ENCODE data around the gene FITM2.
"Not testable (repeated sequence)": the region's sequence is repeated elsewhere in the genome, so short reads cannot be mapped to it uniquely, and the experiment has no call there.

FITM2 gene, protein sequence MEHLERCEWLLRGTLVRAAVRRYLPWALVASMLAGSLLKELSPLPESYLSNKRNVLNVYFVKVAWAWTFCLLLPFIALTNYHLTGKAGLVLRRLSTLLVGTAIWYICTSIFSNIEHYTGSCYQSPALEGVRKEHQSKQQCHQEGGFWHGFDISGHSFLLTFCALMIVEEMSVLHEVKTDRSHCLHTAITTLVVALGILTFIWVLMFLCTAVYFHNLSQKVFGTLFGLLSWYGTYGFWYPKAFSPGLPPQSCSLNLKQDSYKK

DNA sequence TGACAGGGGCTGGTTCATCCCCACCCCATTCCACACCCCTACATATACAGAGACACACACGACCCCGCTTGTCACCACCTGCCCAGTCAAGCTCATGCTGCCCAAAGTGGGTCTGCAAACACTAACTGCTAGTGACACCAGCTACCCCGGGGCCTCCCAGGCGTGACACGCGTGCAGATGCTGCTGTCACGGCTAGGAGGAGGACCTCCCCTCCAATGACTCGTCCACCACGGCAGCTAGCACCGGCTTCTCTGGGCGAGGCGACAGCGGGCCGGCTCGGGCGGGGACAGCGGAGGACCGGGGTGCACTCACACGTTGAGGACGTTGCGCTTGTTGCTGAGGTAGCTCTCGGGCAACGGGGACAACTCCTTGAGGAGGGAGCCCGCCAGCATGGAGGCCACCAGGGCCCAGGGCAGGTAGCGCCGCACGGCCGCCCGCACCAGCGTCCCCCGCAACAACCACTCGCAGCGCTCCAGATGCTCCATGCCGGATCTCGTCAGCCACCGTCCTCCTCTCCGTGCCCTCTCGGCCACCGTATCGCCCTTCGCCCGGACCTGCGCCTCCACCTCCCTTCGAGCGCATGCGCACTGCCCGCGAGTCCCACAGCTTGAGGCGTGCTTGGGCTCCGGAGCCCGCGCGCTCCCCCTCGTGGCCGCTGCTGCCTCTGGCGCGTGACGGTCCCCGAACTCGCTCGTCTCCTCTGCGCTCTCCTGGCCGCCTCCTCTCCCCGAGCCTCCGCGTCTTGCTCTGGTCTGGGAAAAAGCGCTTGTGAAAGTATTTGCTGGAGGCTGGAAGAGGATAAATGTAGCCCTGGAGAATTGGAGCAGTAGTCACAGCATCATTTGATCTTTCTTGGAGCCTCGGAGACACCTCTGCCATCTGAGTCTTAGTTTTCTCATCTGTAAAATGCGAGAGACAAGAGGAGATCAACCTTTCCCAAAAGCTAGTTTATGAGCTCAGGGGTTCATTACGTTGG lies at the start of gene FITM2:
TSS of gene FITM2 (minus strand) at position 539 of the 976 bp plus-strand sequence. CDS start at position 485, 54 bp downstream.
- DNase-seq = peak; percentile 97

DNA sequence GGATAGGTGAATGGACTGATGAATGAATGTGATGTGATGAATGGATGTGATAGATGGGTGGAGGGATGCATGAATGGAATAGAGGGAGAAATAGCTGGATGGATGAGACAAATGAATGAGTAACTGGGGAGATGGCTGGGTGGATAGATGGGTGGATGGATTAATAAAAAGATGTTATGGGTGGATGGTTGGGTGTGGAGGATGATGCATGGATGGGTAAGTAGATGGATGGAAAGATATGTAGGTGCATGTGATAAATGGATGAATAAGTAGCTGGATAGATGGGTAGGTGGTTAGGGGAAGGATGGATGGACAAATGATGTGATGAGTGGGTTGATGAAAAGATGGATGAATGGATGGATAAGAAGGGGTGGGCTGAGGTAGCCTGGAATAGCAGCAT lies 49.2 kb upstream of the FITM2 start:
- DNase-seq = no peak

DNA sequence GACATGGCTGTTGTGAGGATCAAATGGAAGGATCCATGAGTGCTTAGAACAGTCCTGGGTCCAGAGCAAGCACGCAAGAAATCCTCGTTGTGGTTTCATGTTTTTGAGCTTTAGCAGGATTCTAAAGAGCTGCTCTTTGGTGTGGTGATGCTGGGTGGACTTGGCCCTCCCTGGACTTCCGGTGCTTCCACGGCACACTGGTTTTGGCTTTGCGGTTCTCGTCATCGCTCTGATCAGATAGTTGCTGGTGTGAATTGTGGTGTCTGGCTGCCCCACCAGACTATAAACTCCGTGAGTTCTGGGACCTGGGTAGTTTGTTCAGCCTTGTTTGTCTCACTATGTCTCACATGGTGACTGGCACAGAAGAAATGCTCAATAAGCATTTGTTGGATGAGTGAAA lies 47.8 kb upstream of the FITM2 start:
- no peak for DNase-seq

DNA sequence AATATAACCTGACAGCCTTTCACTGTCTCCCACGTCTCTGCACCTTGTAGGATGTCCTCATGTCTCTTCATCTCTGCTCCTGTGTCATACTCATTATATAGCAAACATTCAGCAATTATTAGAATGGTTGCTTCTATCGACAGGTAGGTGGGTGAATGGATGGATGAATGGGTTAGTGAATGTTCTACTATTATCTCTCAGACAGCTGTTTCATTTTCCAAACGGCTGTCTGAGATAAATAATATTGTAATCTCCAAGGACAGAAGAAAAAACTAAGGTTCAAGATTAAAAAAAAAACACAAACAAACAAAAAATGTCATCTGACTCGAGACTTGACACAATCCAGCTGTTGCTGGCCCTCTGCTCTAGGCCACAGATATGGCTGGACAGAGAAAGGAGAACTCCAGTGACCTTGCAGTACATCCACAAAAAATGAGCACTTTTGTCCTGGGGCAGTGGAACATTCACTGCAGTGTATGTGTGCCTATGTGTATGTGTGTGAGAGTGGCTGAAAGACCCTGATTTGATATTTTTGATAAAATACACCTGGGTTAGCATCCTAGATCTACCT lies 46.6 kb upstream of the FITM2 start:
- no peak for DNase-seq

DNA sequence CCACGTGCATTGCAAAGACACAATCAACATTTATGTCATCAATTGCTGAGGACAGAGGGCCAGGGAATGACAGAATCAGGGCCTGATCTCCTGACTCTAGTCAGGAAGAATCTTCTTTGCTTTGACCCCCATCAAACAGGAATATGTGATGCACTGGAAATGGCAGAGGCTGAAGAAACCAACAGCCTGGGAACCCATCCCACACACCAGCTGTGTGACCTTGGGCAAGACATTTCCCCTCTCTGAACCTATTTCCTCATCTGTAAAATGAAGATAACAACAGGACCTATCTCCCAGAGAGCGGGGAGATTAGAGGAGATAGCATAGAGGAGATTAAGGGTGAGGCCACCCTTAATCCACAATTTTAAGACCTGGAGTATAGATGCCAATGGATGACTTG lies 46.0 kb upstream of the FITM2 start:
- DNase-seq = no peak

DNA sequence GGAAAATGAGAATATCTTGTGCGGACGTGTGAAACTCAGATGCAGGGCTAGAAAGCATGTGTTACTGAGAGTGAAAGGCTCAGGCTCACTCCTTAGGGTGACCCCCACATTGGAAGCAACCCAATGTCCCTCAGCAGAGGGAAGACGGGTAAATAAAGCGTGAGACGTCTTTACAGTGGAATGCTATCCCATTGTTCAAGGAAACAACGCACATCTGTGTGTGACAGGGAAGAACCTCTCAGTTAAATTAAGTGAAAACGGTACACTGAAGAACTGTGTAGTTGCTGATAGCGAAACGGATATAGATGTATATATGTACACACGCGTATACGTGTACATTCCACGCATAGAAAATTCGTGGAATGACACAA lies 45.3 kb upstream of the FITM2 start:
- no peak for DNase-seq

DNA sequence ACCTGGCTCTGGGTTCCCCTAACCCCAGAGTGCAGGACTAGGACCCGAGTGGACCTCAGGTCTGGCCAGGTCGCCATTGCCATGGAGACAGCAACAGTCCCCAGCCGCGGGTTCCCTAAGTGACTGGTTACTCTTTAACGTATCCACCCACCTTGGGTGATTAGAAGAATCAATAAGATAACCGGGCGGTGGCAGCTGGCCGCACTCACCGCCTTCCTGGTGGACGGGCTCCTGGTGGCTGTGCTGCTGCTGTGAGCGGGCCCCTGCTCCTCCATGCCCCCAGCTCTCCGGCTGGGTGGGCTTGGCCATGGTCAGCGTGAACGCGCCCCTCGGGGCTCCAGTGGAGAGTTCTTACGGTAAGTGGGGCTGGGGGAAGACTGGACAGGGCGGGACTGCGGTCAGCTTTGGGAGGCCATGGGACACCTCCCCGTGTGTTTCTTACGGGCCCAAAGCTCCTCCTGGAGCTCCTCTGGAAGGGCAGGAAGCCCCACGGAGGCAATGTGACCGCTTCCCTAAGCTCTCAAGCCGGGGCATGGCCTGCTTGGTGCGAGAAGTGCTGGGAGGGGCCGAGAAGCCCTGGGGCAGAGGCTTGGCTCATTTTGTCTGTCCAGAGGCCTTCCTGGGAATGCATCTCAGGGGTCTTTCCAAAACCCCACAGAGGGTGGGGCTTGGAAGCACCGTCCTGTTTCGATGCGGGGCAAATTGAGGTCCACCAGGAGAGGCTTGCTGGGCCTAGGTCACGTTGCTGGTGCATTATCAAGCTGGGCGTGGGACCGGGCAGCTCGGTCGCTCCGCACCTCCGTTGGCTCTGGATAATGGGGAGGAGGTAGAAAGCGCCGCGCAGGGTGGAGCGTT lies 44.7 kb upstream of the FITM2 start, which contains the start of gene HNF4A:
TSS of gene HNF4A (plus strand) at position 202 of the 855 bp plus-strand sequence. CDS start at position 308, 106 bp downstream.
- DNase-seq = no peak

DNA sequence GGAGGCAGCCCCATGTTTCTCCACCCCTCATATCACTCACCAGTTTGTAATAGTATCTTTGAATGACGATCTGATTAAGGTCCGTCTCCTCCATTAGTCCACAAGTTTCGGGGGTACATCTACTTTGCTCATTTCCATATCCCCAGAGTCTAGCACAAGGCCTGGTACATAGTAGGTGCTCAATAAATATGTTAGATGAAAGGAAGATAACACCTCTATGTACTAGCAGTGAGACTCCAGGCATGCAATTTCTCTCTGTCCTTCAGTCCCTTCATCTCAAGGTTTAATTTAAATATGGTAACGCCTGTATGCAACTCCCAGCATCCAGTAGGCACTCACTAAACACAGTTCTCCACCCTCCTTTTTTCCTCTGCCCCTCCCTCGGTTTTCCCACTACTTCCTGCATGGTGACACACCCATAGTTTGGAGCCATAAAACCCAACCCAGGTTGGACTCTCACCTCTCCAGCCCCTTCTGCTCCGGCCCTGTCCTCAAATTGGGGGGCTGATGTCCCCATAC lies 44.0 kb upstream of the FITM2 start:
- DNase-seq = no peak

DNA sequence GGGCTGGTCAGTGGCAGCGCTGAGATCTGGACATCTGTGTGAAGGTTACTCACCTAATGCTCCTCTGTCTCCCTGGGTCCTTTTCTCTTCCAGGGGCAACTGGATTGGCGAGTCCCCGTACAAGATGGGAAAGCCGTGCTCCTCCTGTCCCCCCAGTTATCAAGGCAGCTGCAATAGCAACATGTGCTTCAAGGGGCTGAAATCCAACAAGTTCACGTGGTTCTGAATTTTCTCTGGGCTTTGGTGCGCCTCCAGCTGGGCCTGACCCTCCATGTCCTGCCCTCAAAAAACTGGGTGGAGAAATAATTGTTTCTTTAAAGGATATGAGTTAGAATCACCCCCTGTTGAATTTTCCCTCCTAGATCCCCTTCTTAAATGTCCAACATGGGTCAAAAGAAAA lies 39.6 kb upstream of the FITM2 start:
- no peak for DNase-seq

DNA sequence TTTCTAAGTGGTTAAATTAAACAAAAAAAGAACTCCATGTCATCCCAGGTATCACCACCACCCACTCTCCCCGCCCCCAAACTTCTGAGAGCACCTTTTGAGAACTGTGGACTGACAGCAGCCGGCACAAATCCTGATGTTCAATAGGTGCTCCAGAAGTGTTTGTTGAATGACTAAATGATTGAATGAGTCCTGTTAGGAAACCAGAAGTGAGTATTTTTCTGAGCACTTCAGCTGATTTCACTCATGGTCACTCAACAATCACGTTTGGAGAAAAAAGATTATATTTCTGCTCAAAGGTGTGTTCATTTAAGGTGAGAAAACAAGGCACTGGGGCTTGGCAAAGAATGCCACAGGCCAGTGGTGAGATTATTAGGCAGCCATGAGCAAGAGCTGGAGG lies 38.3 kb upstream of the FITM2 start:
- DNase-seq = no peak

DNA sequence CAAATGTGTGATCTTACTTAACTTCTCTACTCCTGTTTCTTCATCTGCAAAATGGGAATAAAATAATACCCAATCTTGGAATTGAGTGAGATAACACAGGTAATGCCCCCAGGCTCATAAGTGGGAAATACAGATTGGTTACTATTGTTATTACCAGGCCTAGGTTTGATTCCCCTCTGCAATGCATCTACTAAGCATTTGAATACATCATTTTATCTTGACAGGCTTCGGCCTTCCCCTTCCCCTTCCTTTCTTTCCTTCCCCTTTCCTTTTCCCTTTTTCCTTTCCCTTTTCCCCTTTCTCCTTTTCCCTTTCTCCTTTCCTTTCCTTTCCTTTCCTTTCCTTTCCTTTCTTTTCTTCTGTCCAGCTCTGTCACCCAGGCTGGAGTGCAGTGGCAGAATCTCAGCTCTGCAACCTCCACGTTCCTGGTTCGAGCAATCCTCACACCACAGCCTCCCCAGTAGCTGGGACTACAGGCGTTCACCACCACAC lies 37.2 kb upstream of the FITM2 start:
- DNase-seq = no peak

DNA sequence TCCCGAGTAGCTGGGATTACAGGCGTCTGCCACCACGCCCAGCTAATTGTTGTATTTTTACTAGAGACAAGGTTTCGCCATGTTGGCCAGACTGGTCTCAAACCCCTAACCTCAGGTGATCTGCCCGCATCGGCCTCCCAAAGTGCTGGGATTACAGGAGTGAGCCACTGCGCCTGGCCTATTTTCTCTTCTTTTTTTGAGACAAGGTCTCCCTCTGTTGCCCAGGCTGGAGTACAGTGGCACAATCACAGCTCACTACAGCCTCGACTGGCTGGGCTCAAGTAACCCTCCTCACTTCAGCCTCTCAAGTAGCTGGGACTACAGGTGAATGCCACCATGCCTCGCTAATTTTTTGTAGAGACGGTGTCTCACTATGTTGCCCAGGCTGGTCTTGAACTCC lies 34.9 kb upstream of the FITM2 start:
- not testable (repeated sequence) for DNase-seq

DNA sequence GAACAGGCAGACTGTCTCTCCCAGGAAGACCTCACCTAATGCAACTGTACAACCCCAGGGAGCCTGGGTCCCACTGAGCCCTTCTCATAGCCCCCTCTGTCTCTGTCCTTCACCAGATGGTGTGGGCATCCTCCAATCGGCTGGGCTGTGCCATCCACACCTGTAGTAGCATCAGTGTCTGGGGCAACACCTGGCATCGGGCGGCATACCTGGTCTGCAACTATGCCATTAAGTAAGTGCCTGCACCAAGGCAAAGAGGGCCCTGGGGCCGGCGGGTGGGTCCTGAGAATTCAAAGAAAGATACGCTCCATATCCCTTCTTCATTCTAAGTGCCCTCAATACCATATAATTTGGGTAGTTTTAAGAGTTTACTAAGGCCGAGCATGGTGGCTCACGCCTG lies 34.1 kb upstream of the FITM2 start:
- no peak for DNase-seq

DNA sequence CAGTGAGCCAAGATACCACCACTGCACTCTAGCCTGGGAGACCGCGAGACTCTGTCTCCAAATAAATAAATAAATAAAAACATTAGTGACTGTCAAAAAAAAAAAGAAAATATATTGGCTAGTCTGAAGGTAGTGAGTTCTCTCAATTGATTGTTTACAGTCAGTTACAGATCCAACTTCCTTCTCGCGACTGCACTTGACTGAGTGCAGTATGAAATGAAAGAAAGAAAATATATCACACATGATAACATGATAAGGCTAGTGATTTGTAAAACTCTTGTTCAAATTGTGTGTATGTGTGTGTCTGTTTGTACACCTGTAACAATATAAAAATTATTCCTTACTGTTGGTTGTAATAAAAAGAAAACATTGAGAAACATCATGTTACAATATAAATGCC lies 33.7 kb upstream of the FITM2 start:
- DNase-seq = no peak

DNA sequence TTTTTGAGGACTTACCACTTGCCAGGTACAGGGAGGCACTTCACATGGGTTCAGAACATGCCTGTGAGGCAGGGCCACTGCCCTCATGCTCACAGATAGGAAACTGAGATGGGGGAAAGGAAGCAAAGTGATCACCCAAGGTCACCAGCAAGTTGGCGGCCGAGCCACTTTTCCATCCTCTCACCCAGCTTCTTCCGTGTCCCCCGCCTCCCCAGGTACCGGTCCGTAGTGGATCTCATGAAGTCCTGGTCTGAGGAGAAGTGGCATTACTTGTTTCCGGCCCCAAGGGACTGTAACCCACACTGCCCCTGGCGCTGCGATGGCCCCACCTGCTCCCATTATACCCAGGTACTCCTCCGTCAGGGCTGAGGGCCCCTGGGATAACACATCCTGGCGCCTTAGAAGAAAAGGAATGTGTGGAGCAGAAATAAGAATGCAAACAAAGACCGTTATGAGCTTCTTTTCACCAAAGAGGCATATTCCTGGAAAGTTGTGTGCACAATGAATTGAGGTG lies 32.2 kb upstream of the FITM2 start:
- DNase-seq = no peak

DNA sequence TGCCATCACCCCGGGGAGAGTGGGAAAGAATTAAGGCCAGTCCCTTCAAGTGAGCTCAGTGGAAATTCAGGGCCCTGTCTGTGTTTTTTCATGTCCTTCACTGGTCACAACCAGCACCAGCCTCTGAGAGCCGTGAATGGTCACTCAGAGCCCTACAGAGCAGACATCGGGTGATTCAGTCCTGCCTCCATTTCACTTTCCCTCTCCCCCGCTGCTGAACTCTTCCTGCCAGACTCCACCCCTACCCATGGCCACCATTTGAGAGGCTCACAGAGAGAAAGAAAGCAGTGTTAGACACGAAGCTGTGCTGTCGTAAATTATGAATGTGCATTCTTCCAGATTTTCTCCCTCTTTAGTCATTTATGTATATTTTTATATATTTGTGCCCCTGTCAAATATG lies 31.2 kb upstream of the FITM2 start:
- DNase-seq = no peak

DNA sequence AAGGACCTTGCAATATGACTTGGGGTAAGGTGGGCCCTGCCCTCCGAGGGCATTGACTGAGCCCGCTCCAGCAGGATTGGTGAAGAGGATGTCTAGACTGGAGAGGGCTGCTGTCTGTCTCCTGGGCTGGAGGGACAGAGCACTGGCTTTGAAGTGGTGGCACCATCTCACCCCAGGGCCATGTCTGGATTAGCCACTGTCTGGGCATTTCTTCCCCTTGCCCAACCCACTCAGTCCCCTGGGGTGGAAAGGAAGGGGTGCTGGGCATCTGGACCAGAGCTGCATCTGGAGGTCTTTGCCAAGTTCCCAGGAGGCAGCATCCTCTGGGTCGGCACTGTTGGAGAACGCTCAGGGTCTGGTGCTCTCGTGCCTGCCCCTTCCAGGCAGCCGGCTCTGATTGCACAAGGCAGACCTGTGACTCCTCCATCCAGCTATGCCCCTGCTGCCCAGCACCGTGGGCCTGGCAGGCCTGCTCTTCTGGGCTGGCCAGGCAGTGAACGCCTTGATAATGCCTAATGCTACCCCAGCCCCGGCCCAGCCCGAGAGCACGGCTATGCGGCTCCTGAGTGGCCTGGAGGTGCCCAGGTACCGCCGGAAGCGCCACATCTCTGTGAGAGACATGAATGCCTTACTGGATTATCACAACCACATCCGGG lies 25.9 kb upstream of the FITM2 start, which contains the start of gene R3HDML:
TSS of gene R3HDML (plus strand) at position 319 of the 656 bp plus-strand sequence. CDS start at position 434, 115 bp downstream.
- no peak for DNase-seq

DNA sequence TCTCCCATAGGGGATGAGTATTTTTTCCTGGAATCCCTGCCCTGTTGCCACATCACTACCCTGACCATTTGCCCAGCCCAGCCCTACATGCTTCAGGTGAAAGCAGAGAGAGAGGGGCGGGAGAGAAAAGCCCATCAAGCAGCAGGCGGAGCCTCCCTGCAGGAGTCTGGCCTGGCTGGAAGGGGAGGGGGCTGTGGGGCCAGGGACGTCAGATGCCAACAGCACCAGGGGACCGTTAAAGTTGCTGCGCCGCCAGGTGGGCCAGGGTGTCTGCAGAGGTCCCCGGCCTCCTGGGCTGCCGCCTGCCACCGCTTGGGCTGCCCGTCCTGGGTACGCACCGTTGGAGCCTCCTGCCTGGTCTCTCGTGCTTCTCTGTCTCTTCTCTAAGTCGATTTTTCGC lies 25.1 kb upstream of the FITM2 start:
- DNase-seq = no peak

DNA sequence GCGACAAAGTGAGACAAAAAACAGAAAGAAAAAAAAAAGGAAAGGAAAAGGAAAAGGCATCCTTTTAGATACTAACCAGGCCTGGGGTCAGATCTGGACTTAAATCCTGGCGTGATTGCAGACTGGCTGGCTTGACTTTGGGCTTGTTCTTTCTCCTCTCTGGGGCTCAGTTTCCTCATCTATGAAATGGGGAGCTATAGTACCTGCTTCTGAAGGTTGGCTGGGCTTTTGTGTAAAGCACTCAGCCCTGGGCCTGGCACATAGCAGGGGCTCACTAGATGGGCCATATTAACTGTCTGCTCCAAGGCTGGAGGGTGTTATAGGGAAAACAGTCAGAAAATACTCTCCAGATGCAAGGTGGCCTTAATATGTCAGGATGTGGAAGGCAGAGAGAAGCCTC lies 24.7 kb upstream of the FITM2 start:
- DNase-seq = no peak

DNA sequence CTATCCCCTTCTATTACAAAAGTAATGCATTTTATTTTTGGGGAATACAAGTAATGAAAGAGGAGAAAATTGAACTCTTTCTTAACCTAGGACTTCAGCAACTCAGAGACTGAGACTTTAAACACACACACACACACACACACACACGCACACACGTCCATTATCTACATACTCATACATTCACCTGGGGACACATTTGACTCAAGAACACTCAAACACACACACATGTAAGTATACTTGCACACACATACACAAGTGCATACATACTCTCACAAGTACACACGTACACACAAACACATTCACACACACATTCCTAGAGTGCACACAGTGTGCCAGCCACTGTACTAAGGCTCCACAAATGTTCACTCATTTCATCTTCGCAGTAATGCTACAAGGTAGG lies 23.7 kb upstream of the FITM2 start:
- no peak for DNase-seq

DNA sequence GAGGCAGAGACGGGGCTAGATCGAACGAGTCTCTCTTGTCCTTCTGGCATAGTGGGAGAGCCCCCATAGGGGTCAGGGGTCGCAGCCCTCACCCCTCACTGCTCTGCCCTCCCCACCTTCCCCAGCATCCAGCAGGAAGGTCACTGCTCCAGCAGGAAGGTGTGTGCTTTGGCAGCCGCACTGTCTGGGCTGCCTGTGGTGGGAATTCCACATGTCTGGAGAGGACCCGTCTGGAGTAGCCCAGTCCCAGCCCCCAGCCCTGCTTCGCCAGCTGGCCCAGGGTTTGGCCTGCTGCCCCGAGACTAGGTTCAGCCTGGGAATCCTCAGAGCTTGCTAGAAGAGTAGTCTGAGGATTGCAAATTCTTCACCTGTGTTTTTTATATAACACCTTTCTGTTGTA lies 23.3 kb upstream of the FITM2 start:
- DNase-seq = no peak

Measured in fibroblast of skin of right quadriceps (primary cell).